GM18858 (cell line): ENCODE results near the gene CSHL1.
"Not testable (repeated sequence)": the region's sequence is repeated elsewhere in the genome, so short reads cannot be mapped to it uniquely, and the experiment has no call there.

Source experiments
- ATAC-seq: cut with Tn5 transposase; IDR thresholded peaks from one replicate; pipeline ENCODE4 v1.9.1; 2021; ENCODE audit not compliant: unreplicated experiment

Gene CSHL1

GRCh38 chr17:63918789-63919305, 7.8 kb upstream of the CSHL1 start, which contains the start of gene GH1:
TSS of gene GH1 (minus strand) at chr17:63918839. CDS start at chr17:63918776, 63 bp downstream.
- not testable (repeated sequence) for ATAC-seq

GRCh38 chr17:63918305-63918704, 7.2 kb upstream of the CSHL1 start:
- no peak for ATAC-seq

GRCh38 chr17:63917646-63918045, 6.6 kb upstream of the CSHL1 start:
- no peak for ATAC-seq

GRCh38 chr17:63917206-63917605, 6.1 kb upstream of the CSHL1 start:
- ATAC-seq, result not testable (repeated sequence)

DNA sequence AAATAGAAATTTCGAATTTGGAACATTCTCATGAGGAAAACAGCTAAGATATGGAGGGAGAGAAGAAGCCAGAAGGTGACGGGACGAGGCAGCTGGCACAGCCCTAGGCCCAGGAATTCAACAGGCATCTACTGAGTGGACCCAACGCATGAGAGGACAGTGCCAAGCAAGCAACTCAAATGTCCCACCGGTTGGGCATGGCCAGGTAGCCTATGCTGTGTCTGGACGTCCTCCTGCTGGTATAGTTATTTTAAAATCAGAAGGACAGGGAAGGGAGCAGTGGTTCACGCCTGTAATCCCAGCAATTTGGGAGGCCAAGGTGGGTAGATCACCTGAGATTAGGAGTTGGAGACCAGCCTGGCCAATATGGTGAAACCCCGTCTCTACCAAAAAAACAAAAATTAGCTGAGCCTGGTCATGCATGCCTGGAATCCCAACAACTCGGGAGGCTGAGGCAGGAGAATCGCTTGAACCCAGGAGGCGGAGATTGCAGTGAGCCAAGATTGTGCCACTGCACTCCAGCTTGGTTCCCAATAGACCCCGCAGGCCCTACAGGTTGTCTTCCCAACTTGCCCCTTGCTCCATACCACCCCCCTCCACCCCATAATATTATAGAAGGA, 5.6 kb upstream of the CSHL1 start:
- ATAC-seq, result no peak

GRCh38 chr17:63915753-63916152, 4.7 kb upstream of the CSHL1 start:
- not testable (repeated sequence) for ATAC-seq

DNA sequence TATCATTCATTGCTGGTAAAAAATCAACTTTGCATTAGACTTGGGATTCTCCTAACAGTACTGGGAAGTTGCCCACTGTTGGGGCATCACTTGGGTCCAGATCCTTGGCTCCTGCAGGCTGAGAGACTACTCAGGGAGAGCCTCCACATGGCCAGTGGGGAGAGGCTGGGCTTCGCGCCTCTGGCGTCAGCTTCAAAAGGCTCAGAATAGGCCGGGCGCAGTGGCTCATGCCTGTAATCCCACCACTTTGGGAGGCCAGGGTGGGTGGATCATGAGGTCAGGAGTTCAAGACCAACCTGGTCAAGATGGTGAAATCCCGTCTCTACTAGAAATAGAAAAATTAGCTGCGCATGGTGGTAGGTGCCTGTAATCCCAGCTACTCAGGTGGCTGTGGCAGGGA, 3.4 kb upstream of the CSHL1 start:
- ATAC-seq, result no peak

DNA sequence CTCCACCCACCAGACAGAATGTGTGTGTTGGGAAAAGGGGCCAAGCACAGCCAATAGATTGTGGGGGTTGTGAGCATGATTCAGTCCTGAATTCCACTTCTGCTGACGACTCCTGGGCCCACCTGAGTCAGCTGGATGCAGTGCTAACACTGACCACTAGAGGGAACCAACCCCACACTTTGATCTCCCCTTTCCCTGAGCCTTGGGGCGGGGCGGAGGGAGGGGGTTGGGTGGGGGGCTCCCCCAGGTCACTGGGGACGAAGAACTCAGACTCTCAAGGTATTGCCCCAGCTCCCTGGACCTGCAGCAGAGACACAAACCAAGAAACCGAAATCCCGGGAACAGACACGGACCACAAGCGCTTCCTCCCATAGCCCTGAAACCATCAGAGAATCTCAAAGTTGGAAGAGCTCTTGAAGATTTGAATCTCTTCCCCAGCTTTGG, 621 bp upstream of the CSHL1 start:
- ATAC-seq, result no peak

DNA sequence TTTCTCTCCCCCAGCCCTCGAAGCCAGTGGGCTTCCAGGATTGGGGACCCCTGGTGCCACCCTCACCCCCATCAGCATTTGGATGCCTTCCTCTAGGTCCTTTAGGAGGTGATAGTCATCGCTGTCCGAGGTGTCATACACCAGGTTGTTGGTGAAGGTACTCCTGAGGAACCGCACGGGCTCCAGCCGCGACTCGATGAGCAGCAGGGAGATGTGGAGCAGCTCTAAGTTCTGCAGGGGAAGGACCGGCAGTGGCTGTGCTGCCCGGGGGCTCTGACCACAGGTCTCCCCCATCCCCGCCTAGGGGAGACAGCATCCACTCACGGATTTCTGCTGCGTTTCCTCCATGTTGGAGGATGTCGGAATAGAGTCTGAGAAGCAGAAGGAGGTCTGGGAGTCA, 962 bp downstream of the CSHL1 start:
- no peak for ATAC-seq

GRCh38 chr17:63909586-63909985, 1.5 kb downstream of the CSHL1 start:
- ATAC-seq, result not testable (repeated sequence)

DNA sequence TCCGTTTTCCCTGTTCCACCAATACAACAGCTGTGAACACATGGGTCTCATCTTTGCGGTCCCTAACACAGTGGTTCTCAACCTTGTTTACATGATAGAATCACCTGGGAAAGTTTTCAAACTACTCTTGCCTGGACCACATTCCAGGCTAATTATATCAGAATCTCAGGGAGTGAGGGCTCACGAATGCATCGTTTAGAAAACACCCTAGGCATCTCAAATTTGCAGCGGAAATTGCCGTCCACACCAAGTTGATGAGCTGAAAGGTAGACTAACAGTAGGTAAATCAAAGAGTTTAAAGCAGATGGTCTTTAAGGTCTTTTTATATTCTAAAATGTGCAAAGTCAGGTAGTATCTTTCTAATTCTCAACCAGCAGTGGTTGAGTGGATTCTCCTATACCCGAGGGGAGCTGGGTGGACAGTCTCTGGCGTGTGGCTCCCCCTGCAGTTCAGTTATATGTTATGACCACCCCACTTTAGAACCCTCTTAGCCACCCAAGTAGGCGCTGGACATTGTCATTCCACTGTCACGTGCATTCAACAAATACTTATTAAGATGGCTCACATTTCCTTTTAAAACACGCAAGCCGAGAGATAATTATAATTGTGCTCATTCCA, 3.8 kb downstream of the CSHL1 start:
- not testable (repeated sequence) for ATAC-seq

GRCh38 chr17:63904796-63905195, 6.3 kb downstream of the CSHL1 start:
- ATAC-seq, result not testable (repeated sequence)

DNA sequence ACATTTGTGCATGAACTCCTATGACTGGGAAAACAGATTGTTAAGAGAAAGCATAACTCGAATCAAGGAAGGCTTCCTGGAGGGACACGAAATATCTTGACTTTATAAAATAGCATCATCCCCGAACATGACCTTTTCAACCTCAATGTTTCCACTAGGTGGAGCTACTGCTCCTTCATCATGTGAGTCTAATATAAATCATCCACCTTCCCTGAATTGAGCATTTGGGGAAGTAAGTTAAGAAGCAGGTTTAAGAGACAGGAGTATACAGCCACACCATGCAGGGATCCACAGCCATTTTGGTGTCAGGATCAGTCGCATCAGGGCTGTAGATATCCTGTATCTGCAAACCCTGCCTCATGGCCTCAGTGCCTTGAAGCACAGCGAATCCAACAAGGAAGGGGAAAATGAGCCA, 7.3 kb downstream of the CSHL1 start:
- not testable (repeated sequence) for ATAC-seq

- not testable (repeated sequence) for ATAC-seq
Observed at GRCh38 chr17:63901971-63902370, 9.1 kb downstream of the CSHL1 start.

DNA sequence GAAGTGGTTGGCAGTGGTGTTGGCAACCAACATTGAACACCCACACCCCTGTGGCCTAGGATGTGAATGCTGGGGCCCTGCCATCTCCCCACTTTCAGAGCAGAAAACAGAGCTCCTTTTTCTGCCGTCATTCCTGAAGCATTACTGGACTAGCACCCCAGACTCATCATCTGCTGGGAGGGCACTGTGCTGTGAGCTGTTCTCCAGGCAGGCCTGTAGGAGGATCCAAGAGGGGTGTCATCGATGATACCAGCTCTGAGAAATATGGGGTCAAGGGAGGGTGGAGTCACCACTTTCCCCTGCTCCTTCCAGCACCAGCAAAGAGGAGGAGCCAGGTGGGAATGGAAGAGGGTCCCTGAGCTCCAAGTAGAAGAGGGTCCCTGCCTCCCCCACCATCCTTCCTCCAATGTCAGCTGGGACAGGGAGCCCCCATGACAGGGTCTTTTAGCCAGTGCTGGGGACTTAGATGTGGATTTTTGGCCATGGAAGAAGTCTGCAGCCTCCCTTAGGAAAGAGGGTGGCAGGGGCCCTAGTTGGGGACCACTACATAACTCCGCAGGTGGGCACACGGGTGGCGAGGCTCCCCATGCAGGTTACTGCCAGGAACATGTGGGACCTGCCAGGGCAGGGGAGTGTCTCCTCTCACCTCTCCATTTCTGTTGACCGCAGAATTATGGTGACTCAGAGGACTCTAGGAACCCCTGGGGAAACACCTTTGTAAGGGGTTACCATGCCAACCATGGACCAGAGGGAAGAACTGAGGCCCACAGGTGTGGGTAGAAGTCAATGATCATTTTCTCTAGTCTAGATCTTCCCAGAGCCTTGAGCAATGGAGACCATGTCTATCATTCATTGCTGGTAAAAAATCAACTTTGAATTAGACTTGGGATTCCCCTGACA, 11.9 kb downstream of the CSHL1 start:
- not testable (repeated sequence) for ATAC-seq

DNA sequence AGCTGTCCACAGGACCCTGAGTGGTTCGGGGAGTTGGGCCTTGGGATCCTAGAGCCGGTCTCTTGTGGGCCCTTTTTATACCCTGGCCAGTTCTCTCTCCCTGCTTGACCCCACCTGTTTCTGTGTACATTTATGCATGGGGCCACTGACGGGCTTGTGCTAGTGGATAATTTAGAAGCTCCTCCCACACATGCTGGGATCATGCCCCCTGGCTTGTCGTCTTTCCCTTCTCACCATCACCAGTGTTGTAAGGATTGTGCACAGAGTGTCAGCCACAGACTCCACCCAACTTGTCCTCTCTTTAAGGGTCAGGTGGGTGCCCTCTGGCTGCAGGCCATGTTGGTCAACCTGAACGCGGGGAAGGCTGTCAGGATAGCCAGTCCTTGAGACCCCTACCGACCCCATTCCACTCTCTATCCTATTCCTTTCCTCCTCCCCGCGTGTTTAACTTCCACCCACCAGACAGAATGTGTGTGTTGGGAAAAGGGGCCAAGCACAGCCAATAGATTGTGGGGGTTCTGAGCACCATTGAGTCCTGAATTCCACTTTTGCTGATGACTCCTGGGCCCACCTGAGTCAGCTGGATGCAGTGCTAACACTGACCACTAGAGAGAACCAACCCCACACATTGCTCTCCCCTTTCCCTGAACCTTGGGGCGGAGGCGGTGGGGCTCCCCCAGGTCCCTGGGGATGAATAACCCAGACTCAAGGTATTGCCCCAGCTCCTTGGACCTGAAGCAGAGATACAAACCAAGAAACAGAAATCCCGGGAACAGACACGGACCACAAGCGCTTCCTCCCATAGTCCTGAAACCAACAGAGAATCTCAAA, 14.3 kb downstream of the CSHL1 start, which contains the start of gene CSH1:
TSS of gene CSH1 (minus strand) at position 51 of the 831 bp plus-strand sequence. CDS start 63 bp downstream, outside the sequence.
- ATAC-seq, result not testable (repeated sequence)

DNA sequence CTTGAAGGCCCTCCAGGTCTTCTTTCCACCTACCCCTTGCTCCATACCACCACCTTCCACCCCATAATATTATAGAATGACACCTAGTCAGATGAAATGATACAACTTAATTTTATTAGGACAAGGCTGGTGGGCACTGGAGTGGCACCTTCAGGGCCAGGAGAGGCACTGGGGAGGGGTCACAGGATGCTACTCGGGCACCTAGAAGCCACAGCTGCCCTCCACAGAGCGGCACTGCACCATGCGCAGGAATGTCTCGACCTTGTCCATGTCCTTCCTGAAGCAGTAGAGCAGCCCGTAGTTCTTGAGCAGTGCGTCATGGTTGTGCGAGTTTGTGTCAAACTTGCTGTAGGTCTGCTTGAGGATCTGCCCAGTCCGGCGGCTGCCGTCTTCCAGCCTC, 16.2 kb downstream of the CSHL1 start:
- not testable (repeated sequence) for ATAC-seq

GRCh38 chr17:63894021-63894420, 17.0 kb downstream of the CSHL1 start:
- not testable (repeated sequence) for ATAC-seq

- not testable (repeated sequence) for ATAC-seq
Observed at GRCh38 chr17:63892316-63893037, 18.6 kb downstream of the CSHL1 start.
